Testis (tissue), 3 donors: ENCODE results near the gene SCNN1A. TPM values are rescaled to one million over a fixed set of nuclear protein-coding genes. Genes with fewer than 3 reads are reported as not detected.

Experiments used
- DNase-seq: peaks from one replicate; pipeline ENCODE4 v3.0.0-alpha.2; 2019
- H3K27ac ChIP-seq, 2 donors: fragments of 200-600 bp; sonication (generic); one replicate each; pipeline ENCODE4 v1.5.1; 2019
- H3K27me3 ChIP-seq: fragments of 200-600 bp; sonication (generic); one replicate; pipeline ENCODE4 v1.5.1; 2019
- H3K36me3 ChIP-seq: fragments of 200-600 bp; sonication (generic); one replicate; pipeline ENCODE4 v1.5.1; 2017; ENCODE audit warnings: low read depth; ENCODE audit errors: missing control alignments
- H3K4me1 ChIP-seq: fragments of 200-600 bp; sonication (generic); one replicate; pipeline ENCODE4 v1.5.1; 2019
- H3K4me3 ChIP-seq, 2 donors: fragments of 200-600 bp; sonication (generic); one replicate each; pipeline ENCODE4 v1.5.1; 2017 to 2019
- H3K9me3 ChIP-seq: fragments of 200-600 bp; sonication (generic); one replicate; pipeline ENCODE4 v1.5.1; 2017
- CTCF ChIP-seq, 3 experiments: fragments of 450-650 bp in 2 of 3; fragments of 200-600 bp in 1 of 3; sonication (generic) in 1 of 3; IDR thresholded peaks; one replicate each; pipeline ENCODE4 v1.5.1; 2016 to 2019; ENCODE audit warnings: antibody characterized with exemption in 3 of 3, mild to moderate bottlenecking in 2 of 3, moderate library complexity in 1 of 3
- POLR2A ChIP-seq: fragments of 450-650 bp; IDR thresholded peaks from one replicate; pipeline ENCODE4 v1.6.1; 2017; ENCODE audit warnings: antibody characterized with exemption, mild to moderate bottlenecking, moderate library complexity
- WGBS, 2 donors: methylation state at CpG; one replicate each; pipeline ENCODE4 v1.1.5; 2018; 5-methylcytosine and 5-hydroxymethylcytosine counted together
- intact Hi-C: fragments of 100-400 bp; cut with DNase I; formaldehyde crosslinking; loops from one replicate; pipeline ENCODE4 v1.15.1; 2023; ENCODE audit warnings: low total_unique reads
- polyA plus RNA-seq: library from polyadenylated mRNA; stranded (reverse); fragments of 350-450 nt; fragmentation: Illumina TruSeq; extraction: RNeasy Lipid Tissue Mini Kit (QIAGEN cat#74804); gene quantifications from one replicate; pipeline ENCODE4 v1.2.3, GENCODE V29; 2014; ENCODE audit warnings: low read depth, low replicate concordance; ENCODE audit not compliant: insufficient read depth
- total RNA-seq, 2 donors: library from RNA; depleted of rRNA; stranded (reverse); fragments of >200 nt; gene quantifications; one replicate each; pipeline ENCODE4 v1.2.3, GENCODE V29; 2016

The SCNN1A gene
- total and polyA plus RNA-seq, 3 donors from 2014 or later = 14.6 to 43.1 (median 22.7) TPM

GRCh38 chr12:6328045-6328779 lies 47.2 kb downstream of the SCNN1A start:
- no peaks in the 10 kb centered on the region for H3K9me3 ChIP-seq
- intact Hi-C loops = no loop called here
- H3K4me3 ChIP-seq = no peak overlapping the region
- no peaks in the 10 kb centered on the region for H3K36me3 ChIP-seq
- H3K27ac ChIP-seq = peak overlapping the region in 1 of 2 donors; percentile 78
- no peak for DNase-seq
- 80 to 83% methylated on average over 6 to 10 of the region's 10 CpGs for WGBS, 2 donors
- TF ChIP-seq POLR2A (no peak), CTCF (IDR thresholded peaks at IDR 0.05) (no peak)
- peaks cover 48% of the 10 kb centered on the region for H3K4me1 ChIP-seq
- no peaks in the 10 kb centered on the region for H3K27me3 ChIP-seq

GRCh38 chr12:6327229-6328041 lies 47.9 kb downstream of the SCNN1A start:
- intact Hi-C loops = no loop called here
- DNase-seq = peak; percentile 32
- Histone ChIP-seq H3K36me3 (no peaks in the 10 kb centered on the region), H3K9me3 (no peaks in the 10 kb centered on the region), H3K27me3 (no peaks in the 10 kb centered on the region), H3K4me1 (peaks cover 54% of the 10 kb centered on the region), H3K27ac (peak overlapping the region; percentile 65 to 78), H3K4me3 (no peak overlapping the region)
- WGBS, 2 donors = 63 to 73% methylated on average over 30 to 33 of the region's 33 CpGs
- no peak for TF ChIP-seq POLR2A
- TF ChIP-seq CTCF (IDR thresholded peaks at IDR 0.05) = no peak

- H3K27me3 ChIP-seq = no peaks in the 10 kb centered on the region
- H3K4me3 ChIP-seq = no peak overlapping the region
- 51 to 52% methylated on average over 21 of the region's 21 CpGs for WGBS, 2 donors
- DNase-seq = peak; percentile 66
- no peaks in the 10 kb centered on the region for H3K9me3 ChIP-seq
- H3K4me1 ChIP-seq = peaks cover 54% of the 10 kb centered on the region
- TF ChIP-seq CTCF (IDR thresholded peaks at IDR 0.05) = peak; percentile 21 to 49 (median 34)
- no peak for TF ChIP-seq POLR2A
- no peaks in the 10 kb centered on the region for H3K36me3 ChIP-seq
- peak overlapping the region; percentile 65 to 78 for H3K27ac ChIP-seq
- intact Hi-C loops = no loop called here
Measured at GRCh38 chr12:6326316-6327228, 48.8 kb downstream of the SCNN1A start.

GRCh38 chr12:6324936-6325750 lies 50.2 kb downstream of the SCNN1A start:
- H3K36me3 ChIP-seq = no peaks in the 10 kb centered on the region
- 69 to 81% methylated on average over 6 of the region's 6 CpGs for WGBS, 2 donors
- no peak for TF ChIP-seq CTCF (IDR thresholded peaks at IDR 0.05)
- no peak for TF ChIP-seq POLR2A
- no peaks in the 10 kb centered on the region for H3K9me3 ChIP-seq
- no peak overlapping the region for H3K4me3 ChIP-seq
- no peak overlapping the region for H3K27ac ChIP-seq
- no peaks in the 10 kb centered on the region for H3K27me3 ChIP-seq
- intact Hi-C loops = no loop called here
- DNase-seq = no peak
- H3K4me1 ChIP-seq = peaks cover 47% of the 10 kb centered on the region
